COLO668 (cell line): ENCODE results near the gene CREB1.

Experiments
- DNase-seq: peaks from one replicate; lab custom pipeline; 2025; ENCODE audit not compliant: unreplicated experiment; lab: John Stamatoyannopoulos, UW

Gene CREB1

DNA sequence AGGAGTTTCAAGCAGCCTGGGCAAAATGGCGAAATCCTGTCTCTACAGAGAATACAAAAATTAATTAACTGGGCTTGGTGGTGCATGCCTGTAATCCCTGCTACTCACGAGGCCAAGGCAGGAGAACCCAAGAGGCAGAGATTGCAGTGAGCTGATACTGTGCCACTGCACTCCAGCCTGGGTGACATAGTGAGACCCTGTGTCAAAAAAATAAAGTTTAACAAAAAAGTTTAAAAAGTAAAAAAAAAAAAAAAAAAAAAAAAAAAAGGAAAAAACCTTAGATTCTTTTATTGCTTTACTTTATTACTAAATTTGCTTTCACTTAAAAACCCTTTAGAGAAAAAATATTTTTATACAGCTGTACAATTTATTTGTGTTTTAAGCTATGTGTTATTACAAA lies 10.7 kb downstream of the CREB1 start:
- DNase-seq: no peak

DNA sequence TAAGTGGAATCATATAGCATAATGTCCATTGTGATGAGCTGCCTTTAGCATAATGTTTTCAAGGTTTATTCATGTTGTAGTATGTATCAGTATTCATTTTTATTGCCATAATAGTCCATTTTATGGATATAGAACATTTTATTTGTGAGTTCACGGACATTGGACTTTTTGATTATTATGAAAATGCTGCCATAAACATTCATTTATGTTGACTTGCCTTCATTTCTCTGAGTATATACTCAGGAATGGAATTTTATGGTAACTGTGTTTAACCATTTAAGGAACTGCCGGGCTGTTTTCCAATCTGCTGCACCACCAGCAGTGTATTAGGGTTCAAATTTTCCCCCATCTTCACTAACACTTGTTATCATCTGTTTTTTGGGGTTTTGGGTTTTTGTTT lies 12.2 kb downstream of the CREB1 start:
- DNase-seq: no peak

DNA sequence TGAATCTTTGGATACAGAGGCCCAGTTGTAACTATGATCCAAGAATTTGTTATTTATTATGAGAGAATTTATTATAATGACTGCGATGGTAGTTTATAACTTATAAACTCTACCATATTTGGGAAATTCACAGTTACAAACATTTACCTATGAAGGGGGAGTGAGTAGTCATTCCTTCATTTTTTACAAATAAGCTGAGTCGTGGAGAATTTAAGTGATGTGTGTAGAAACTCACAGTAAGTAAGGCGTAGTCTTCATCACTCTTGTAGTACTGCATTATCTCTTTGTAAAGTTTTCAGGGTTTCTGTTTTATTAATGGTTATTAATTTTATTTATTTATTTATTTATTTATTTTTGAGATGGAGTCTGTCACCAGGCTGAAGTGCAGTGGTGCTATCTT lies 13.5 kb downstream of the CREB1 start:
- no peak for DNase-seq

DNA sequence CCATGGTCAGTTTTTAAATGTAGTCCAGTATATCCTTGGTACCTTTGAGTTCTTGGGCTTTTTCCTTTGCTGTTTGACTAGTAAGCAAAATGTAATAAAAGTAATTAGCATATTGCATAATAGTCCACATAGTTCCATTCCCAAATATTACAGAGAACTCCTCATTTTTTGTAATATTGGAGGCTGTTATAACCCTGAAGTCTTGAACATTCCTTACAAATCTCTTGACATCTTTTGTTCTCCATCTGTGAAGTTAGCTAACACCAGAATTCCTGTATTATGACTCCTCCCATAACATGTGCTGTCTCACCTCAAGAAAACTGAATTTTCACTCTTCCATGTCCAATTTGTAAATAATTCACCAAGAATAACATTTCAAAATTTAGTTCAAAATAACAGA lies 17.1 kb downstream of the CREB1 start:
- DNase-seq: no peak

GRCh38 chr2:207549145-207549544 lies 19.4 kb downstream of the CREB1 start:
- DNase-seq: no peak

- no peak for DNase-seq
These were observed 28.3 kb downstream of the CREB1 start for GRCh38 chr2:207558079-207558491.

- DNase-seq: no peak
These were observed 31.8 kb downstream of the CREB1 start for GRCh38 chr2:207561386-207562080.

GRCh38 chr2:207565736-207566500 lies 36.2 kb downstream of the CREB1 start:
- no peak for DNase-seq

- DNase-seq: no peak
These were observed 37.9 kb downstream of the CREB1 start for GRCh38 chr2:207567671-207568070.

DNA sequence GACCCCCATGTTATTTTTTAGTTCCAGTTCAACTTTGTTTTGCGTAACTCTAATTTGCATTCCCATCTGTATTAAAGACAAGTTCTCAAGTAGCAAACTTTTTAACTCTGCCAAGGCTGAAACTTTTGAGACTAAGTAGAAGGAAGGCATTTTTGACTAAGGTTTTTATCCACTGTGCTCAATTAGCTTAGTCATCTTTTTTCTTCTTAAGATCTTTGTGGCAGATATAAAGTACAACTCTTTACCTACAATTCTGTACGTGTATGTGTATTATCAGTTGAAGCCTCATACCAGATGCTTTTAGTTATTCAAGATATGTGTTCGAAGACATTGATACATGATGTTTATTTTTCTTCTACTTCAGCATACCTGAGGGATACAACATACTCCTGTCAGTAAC lies 41.6 kb downstream of the CREB1 start:
- DNase-seq: no peak

DNA sequence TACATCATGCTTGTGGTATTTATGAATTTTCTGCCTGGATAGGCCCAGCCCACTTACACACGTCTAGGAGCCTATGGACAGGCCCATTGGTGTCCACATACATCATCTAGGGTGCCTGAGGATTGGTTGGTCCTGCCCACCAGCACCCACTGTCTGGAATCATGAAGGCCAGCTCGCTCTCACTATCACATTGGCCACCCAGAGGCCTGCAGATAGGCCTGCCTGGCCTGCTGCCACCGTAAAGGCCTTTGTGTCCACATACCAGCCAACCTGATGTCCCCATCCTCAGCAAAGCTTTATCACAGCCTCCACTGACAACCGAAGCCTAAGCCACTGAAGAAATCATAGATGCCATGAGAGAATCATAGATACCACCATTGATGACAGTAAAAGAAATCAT lies 55.2 kb downstream of the CREB1 start:
- DNase-seq: no peak

- DNase-seq: no peak
These were observed 57.5 kb downstream of the CREB1 start for GRCh38 chr2:207587305-207587704.

- no peak for DNase-seq
These were observed 59.4 kb downstream of the CREB1 start for GRCh38 chr2:207589143-207589542.

- no peak for DNase-seq
These were observed 63.5 kb downstream of the CREB1 start for GRCh38 chr2:207593277-207593676.

DNA sequence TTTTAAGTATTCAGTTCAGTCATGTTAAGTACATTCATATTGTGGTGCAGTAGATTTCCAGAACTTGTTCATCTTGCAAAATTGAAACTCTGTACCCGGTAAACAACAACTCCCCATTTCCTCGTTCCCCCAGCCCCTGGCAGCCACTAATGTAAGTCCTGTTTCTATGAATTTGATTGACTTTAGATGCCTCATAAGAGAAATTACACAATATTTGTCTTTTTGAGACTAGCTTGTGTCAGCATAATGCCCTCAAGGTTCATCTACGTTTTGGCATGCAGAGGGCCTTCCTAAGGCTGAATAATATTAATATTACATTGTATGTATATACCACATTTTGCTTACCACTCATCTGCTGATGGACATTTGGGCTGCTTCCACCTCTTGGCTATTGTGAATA lies 64.5 kb downstream of the CREB1 start:
- DNase-seq: no peak

- no peak for DNase-seq
These were observed 65.0 kb downstream of the CREB1 start for GRCh38 chr2:207594731-207595130.

DNA sequence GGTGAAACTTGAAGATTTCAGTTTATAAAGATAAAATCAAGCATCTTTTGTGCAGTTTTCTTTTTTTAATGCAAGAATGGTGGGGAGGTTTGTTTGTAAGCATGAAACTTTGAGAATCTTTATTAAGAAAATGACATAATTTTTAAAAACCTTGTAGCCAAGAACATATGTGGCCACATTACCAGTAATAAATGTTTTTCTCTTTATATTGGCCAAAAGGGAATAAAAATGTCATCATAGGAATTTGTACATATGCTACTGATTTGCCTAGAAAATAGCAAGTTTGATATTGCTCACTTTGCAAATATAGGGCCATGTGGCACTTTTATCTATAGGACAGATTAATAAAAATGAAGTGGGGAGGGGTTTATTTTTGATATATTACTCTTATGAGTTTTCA lies 69.9 kb downstream of the CREB1 start:
- DNase-seq: no peak

GRCh38 chr2:207600231-207600630 lies 70.5 kb downstream of the CREB1 start:
- no peak for DNase-seq

- no peak for DNase-seq
These were observed 72.0 kb downstream of the CREB1 start for GRCh38 chr2:207601774-207602173.

GRCh38 chr2:207603486-207603885 lies 73.7 kb downstream of the CREB1 start:
- DNase-seq: no peak

DNA sequence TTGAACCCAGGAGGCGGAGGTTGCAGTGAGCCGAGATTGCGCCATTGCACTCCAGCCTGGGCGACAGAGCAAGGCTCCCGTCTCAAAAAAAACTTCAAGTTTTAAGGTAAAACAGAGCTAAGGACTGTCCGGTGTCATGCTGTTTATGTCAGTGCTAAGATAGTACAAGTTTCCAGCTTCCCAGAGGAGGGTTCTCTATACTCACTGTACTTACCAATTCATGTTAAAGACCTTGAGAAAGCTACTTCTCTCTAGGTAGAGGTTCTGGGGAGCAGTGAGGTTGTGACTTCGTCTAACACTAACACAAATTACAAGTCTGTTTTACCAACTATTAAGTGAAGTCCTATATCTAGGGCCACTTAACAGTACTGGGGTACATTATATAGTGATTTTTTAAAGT lies 76.6 kb downstream of the CREB1 start:
- DNase-seq: no peak

DNA sequence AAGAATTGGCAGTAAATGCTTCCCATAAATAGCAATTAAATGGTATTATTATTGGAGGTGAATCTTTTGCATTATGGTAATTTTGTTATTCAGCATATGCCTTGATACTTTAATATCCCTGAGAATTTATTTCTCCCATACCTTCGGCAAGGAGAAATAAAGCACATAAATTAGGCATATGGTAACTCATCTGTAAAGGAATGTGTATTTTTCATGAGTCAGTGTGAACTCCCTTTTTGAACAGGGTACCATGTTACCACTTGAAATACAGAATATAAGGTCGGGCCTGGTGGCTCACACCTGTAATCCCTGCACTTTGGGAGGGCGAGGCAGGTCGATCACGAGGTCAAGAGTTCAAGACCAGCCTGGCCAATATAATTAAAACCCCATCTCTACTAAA lies 77.1 kb downstream of the CREB1 start:
- no peak for DNase-seq

DNA sequence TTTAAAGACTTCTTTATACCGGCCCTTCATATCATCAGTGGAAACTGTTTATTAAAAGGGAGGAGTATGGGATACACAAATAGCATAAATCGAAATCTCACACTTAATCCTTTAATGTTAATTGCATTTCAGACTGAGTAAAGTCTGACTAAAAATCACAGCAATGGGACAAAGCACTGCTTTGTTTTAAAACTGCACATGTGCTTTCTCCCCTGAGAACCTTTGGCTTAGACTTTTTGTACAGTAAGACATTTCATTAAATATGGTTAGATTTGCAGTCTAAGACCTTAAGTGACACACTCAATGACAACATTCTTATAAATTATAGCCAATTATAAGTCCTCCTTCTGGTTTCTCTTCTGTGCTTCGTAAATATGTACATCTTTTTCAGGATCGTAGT lies 83.0 kb downstream of the CREB1 start:
- no peak for DNase-seq
